NCI-H1048 (cell line): ENCODE results near the gene ZFC3H1.
"Not testable (repeated sequence)": the region's sequence is repeated elsewhere in the genome, so short reads cannot be mapped to it uniquely, and the experiment has no call there.

Experiments used
- DNase-seq: peaks from one replicate; lab custom pipeline; 2025; lab: John Stamatoyannopoulos, UW

The ZFC3H1 gene

GRCh38 chr12:71581206-71581605 is 82.4 kb downstream of the ZFC3H1 start:
- no peak for DNase-seq

DNA sequence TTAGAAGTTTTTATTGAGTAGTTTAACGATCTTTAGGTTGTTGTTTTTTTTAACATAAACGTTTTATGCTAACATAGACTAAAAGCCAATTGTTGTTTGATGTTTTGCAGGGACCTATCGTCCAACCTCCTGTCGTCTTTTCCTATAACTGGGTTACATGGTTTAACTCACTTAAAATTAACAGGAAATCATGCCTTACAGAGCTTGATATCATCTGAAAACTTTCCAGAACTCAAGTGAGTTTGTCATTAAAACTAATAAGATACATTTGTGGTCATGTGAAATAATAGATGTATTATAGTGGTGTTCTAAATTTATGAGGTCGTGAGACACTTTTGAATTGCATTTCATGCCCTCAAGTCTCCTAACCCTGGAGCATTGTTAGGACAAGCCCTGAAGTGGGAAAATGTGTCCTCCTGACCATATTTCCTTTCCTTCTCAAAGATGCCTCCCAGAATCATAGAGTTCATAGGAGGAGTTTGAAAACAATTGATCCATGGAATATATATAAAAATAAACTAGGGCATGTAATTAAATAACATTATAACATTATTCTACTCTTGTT is 84.9 kb downstream of the ZFC3H1 start:
- no peak for DNase-seq

DNA sequence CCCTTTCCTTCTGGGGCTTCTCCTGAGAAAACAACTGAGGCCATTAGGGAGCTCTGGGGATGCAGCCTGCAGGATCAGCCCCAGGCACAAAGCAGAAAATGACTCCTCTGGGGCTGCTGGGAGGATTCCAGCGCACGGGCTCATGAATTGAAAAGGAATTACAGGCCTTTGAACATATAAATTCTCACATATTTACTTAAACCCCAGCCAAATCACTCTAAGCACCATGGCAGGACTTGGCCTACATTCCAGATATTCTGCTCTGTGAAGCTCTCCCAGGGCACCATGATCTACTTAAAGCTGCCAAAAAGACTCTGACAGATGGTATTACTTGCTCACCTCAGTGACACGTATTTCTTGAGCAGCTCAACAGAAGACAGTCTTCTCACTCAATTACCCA is 87.2 kb downstream of the ZFC3H1 start:
- no peak for DNase-seq

DNA sequence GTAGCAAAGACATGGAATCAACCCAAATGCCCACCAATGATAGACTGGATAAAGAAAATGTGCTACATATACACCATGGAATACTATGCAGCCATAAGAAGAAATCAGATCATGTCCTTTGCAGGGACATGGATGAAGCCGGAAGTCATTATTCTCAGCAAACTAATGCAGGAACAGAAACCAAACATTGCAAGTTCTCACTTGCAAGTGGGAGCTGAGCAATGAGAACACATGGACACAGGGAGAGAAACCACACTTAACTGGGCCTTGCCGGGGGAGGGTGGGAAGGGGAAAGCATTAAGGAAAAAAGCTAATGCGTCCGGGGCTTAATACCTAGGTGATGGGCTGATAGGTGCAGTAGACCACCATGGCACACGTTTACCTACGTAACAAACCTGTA is 93.8 kb downstream of the ZFC3H1 start:
- DNase-seq = not testable (repeated sequence)

GRCh38 chr12:71567537-71567936 is 96.1 kb downstream of the ZFC3H1 start:
- no peak for DNase-seq

GRCh38 chr12:71566655-71567054 is 97.0 kb downstream of the ZFC3H1 start:
- no peak for DNase-seq

- no peak for DNase-seq
These were observed 98.1 kb downstream of the ZFC3H1 start for GRCh38 chr12:71565535-71565934.

GRCh38 chr12:71562676-71563595 is 100.7 kb downstream of the ZFC3H1 start:
- no peak for DNase-seq
